ENCODE results near the gene PSD.

- TF ChIP-seq CTCF (conservative IDR thresholded peaks at IDR 0.05 in 1 of 2, IDR thresholded peaks at IDR 0.05 in 1 of 2; ENCODE audit: low read depth in 1 of 2, low read length in 2 of 2) (no peak), EZH2 (IDR thresholded peaks at IDR 0.05; ENCODE audit: low read length, missing control alignments) (no peak)
Observed at GRCh38 chr10:102461187-102462054, 42.8 kb upstream of the PSD start.
